HG02943 (cell line): Measurements from ENCODE around the gene RGS12.

ENCODE experiments used
- ATAC-seq: cut with Tn5 transposase; IDR thresholded peaks from one replicate; pipeline ENCODE4 v1.9.1; 2021; ENCODE audit warnings: mild to moderate bottlenecking, low read depth, moderate library complexity; ENCODE audit not compliant: unreplicated experiment

Gene RGS12

GRCh38 chr4:3254302-3255131 lies 38.3 kb upstream of the RGS12 start:
- ATAC-seq, result no peak

- ATAC-seq, result no peak
Measured at GRCh38 chr4:3255611-3256186, 37.1 kb upstream of the RGS12 start.

- no peak for ATAC-seq
Measured at GRCh38 chr4:3256230-3257102, 36.4 kb upstream of the RGS12 start.

GRCh38 chr4:3257103-3257555 lies 35.7 kb upstream of the RGS12 start:
- no peak for ATAC-seq

- ATAC-seq, result no peak
Measured at GRCh38 chr4:3257556-3258482, 35.0 kb upstream of the RGS12 start.

GRCh38 chr4:3261411-3262207 lies 31.2 kb upstream of the RGS12 start:
- ATAC-seq, result no peak

- no peak for ATAC-seq
Measured at GRCh38 chr4:3262208-3263052, 30.4 kb upstream of the RGS12 start.

GRCh38 chr4:3263053-3263875 lies 29.6 kb upstream of the RGS12 start:
- ATAC-seq, result no peak

GRCh38 chr4:3263876-3264193 lies 29.0 kb upstream of the RGS12 start:
- ATAC-seq, result no peak

GRCh38 chr4:3266076-3266475 lies 26.7 kb upstream of the RGS12 start:
- ATAC-seq, result no peak

GRCh38 chr4:3267576-3268394 lies 25.0 kb upstream of the RGS12 start:
- ATAC-seq, result no peak

GRCh38 chr4:3268395-3269104 lies 24.3 kb upstream of the RGS12 start:
- ATAC-seq, result no peak

- no peak for ATAC-seq
Measured at GRCh38 chr4:3269105-3269927, 23.5 kb upstream of the RGS12 start.

GRCh38 chr4:3269991-3270611 lies 22.7 kb upstream of the RGS12 start:
- no peak for ATAC-seq

- ATAC-seq, result no peak
Measured at GRCh38 chr4:3271131-3271530, 21.7 kb upstream of the RGS12 start.
